ENCODE measurements around the gene HEG1.

DNA sequence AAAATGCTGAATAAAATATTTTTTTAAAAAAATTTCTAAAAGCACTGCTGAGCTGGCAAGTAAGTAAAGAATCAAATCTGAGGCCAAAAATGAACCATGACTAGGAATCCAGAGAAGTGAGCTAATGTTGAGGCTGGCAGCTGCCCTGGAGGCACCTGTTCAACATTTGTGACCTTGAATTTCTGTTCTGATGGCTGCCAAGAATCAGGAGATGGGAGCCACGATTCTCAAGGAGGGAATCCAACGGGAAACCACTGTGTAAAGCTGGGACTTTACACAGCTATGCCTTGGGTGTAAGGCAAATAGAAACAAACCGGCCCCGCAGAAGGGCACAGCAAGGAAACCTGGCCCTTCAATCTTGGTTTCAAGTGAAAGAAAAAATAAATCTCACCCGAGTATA, 22.7 kb downstream of the HEG1 start:
- TF ChIP-seq POLR2A (IDR thresholded peaks at IDR 0.05; ENCODE audit: low read depth, low read length) = no peak
- no peak for TF ChIP-seq RAD21 (IDR thresholded peaks at IDR 0.05; ENCODE audit: low read length)
- TF ChIP-seq RFX5 (IDR thresholded peaks at IDR 0.05; ENCODE audit: low read depth, low read length) = no peak
- TF ChIP-seq SMC3 (IDR thresholded peaks at IDR 0.05; ENCODE audit: low read depth, low read length) = no peak
- TF ChIP-seq, protein P1, sequence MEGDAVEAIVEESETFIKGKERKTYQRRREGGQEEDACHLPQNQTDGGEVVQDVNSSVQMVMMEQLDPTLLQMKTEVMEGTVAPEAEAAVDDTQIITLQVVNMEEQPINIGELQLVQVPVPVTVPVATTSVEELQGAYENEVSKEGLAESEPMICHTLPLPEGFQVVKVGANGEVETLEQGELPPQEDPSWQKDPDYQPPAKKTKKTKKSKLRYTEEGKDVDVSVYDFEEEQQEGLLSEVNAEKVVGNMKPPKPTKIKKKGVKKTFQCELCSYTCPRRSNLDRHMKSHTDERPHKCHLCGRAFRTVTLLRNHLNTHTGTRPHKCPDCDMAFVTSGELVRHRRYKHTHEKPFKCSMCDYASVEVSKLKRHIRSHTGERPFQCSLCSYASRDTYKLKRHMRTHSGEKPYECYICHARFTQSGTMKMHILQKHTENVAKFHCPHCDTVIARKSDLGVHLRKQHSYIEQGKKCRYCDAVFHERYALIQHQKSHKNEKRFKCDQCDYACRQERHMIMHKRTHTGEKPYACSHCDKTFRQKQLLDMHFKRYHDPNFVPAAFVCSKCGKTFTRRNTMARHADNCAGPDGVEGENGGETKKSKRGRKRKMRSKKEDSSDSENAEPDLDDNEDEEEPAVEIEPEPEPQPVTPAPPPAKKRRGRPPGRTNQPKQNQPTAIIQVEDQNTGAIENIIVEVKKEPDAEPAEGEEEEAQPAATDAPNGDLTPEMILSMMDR (conservative IDR thresholded peaks at IDR 0.05; ENCODE audit: low read depth, low read length) = no peak
- no peak for TF ChIP-seq CEBPB (IDR thresholded peaks at IDR 0.05; ENCODE audit: low read depth, low read length)
- no peak for TF ChIP-seq MAFK (IDR thresholded peaks at IDR 0.05; ENCODE audit: low read depth, low read length)
- no peak for TF ChIP-seq USF2 (IDR thresholded peaks at IDR 0.05; ENCODE audit: low read depth, low read length)
- no peak for TF ChIP-seq MXI1 (IDR thresholded peaks at IDR 0.05; ENCODE audit: borderline replicate concordance, low read depth, low read length)
- TF ChIP-seq CHD1 (IDR thresholded peaks at IDR 0.05; ENCODE audit: low read depth, low read length) = no peak
- TF ChIP-seq FOS (IDR thresholded peaks at IDR 0.05; ENCODE audit: low read depth, low read length) = no peak
- TF ChIP-seq, protein P2, sequence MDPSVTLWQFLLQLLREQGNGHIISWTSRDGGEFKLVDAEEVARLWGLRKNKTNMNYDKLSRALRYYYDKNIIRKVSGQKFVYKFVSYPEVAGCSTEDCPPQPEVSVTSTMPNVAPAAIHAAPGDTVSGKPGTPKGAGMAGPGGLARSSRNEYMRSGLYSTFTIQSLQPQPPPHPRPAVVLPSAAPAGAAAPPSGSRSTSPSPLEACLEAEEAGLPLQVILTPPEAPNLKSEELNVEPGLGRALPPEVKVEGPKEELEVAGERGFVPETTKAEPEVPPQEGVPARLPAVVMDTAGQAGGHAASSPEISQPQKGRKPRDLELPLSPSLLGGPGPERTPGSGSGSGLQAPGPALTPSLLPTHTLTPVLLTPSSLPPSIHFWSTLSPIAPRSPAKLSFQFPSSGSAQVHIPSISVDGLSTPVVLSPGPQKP (IDR thresholded peaks at IDR 0.05; ENCODE audit: borderline replicate concordance, low read depth, low read length) = no peak
- TF ChIP-seq NFE2L2 (IDR thresholded peaks at IDR 0.05; ENCODE audit: low read depth, low read length) = no peak
- no peak for TF ChIP-seq RCOR1 (IDR thresholded peaks at IDR 0.05; ENCODE audit: insufficient replicate concordance, low read length)
